Heart left ventricle (tissue), 16 donors: Measurements from ENCODE around the gene CENPN. TPM values are rescaled to one million over a fixed set of nuclear protein-coding genes. Genes with fewer than 3 reads are reported as not detected.

ENCODE experiments used
- ATAC-seq, 4 donors: fragments of 200-7000 bp; cut with Tn5 transposase; one replicate each; pipeline ENCODE4 v1.9.1; 2020 to 2022; ENCODE audit warnings: moderate library complexity in 4 of 4, mild to moderate bottlenecking in 3 of 4, moderate number of reproducible peaks in 1 of 4
- DNase-seq, 5 donors: peaks; one replicate each; pipeline ENCODE4 v3.0.0-alpha.2; 2020
- H3K27ac ChIP-seq, 12 donors: fragments of 200-600 bp; sonication (generic) in 4 of 12; one replicate each; pipeline versions ENCODE4 v1.5.0 to v1.8.0; 2016 to 2022; ENCODE audit warnings: mild to moderate bottlenecking in 2 of 12
- H3K27me3 ChIP-seq, 9 donors: fragments of 200-600 bp; sonication (generic) in 2 of 9; one replicate each; pipeline versions ENCODE4 v1.5.1 to v1.8.0; 2016 to 2022; ENCODE audit warnings: mild to moderate bottlenecking in 3 of 9
- H3K36me3 ChIP-seq, 9 donors: fragments of 200-600 bp; sonication (generic) in 2 of 9; one replicate each; pipeline versions ENCODE4 v1.5.0 to v1.8.0; 2018 to 2022; ENCODE audit warnings: mild to moderate bottlenecking in 2 of 9
- H3K4me1 ChIP-seq, 12 donors: fragments of 200-600 bp; sonication (generic) in 4 of 12; one replicate each; pipeline versions ENCODE4 v1.5.0 to v1.8.0; 2016 to 2022; ENCODE audit warnings: mild to moderate bottlenecking in 3 of 12
- H3K4me3 ChIP-seq, 12 donors: fragments of 200-600 bp; sonication (generic) in 4 of 12; one replicate each; pipeline versions ENCODE4 v1.5.0 to v1.8.0; 2017 to 2022; ENCODE audit warnings: mild to moderate bottlenecking in 9 of 12, moderate library complexity in 4 of 12
- H3K9me3 ChIP-seq, 12 donors: fragments of 200-600 bp; sonication (generic) in 4 of 12; one replicate each; pipeline versions ENCODE4 v1.5.0 to v1.8.0; 2016 to 2022; ENCODE audit warnings: mild to moderate bottlenecking in 1 of 12
- CTCF ChIP-seq, 12 donors: fragments of 200-600 bp; sonication (generic) in 4 of 12; IDR thresholded peaks; one replicate each; pipeline versions ENCODE4 v1.5.0 to v1.8.0; 2018 to 2022; ENCODE audit warnings: antibody characterized with exemption in 12 of 12, mild to moderate bottlenecking in 5 of 12
- POLR2A ChIP-seq, 2 donors: fragments of 450-650 bp; IDR thresholded peaks; one replicate each; pipeline ENCODE4 v1.6.1; 2017; ENCODE audit warnings: antibody characterized with exemption in 2 of 2, mild to moderate bottlenecking in 2 of 2, moderate library complexity in 2 of 2
- WGBS, 4 donors: extraction: QIAGEN DNeasy Blood & Tissue Kit in 2 of 4; methylation state at CpG; one replicate each; pipeline versions ENCODE4 v1.1.5 to v1.1.7; 2013 to 2018; 5-methylcytosine and 5-hydroxymethylcytosine counted together
- intact Hi-C, 10 donors: fragments of 100-400 bp; cut with DNase I; formaldehyde crosslinking; loops; one replicate each; pipeline versions ENCODE4 v1.11.1 to v1.14.2; 2022
- polyA plus RNA-seq, 2 donors: library from polyadenylated mRNA; stranded (reverse); fragments of 200-250 nt; gene quantifications; one replicate each; pipeline ENCODE4 v1.2.3, GENCODE V29; 2013
- total RNA-seq, 9 donors: library from RNA; depleted of rRNA in 2 of 9; stranded (reverse); fragments of >200 nt in 2 of 9; fragmentation: NEBNext Ultra II Directional in 3 of 9; extraction: Animal tissue kit (Norgen Biotek cat#: 25700) in 3 of 9; gene quantifications; one replicate each; pipeline versions ENCODE4 v1.1.0 to v1.2.4, GENCODE V29; 2016 to 2023
- donor health status: ischemic (EF 13 %, LVEDD 7.1; RV severe dilation, severe dysfunction).
- donor health status: healthy with polysubstance abuse.
- donor health status: DM: no; HTN: yes; CAD: no.
- donor health status: DM: no; HTN: no; CAD: no.
- donor health status: ischemic (EF 25% LVEDD 6.9; RV normal size, moderate dysfunction).
- donor health status: ischemic (EF 25% LVEDD 5.7; RV mildly dilated, moderate dysfunction).
- donor health status: healthy.
- donor health status: DM: yes; HTN: yes; CAD: no.
- donor health status: ischemic (EF 35%, LVEDD 5.7; RV mildly dilated, moderate dysfunction).
- donor health status: nonischemic (EF 11% LVEDD 7.7; RV severe dilation, severe dysfunction).
- donor health status: DM: yes; HTN: yes; CAD: no.
- donor health status: PGD.
- donor health status: ischemic (EF 29% LVEDD 5.4; RV normal size, mild dysfunction).
- donor health status: nonischemic (EF 23%, LVEDD 6.1; RV moderate dilation, normal function).

The CENPN gene
- total and polyA plus RNA-seq, 11 donors, result 1.9 to 14.8 (median 10.3) TPM

- no peaks in the 10 kb centered on the region for H3K36me3 ChIP-seq
- TF ChIP-seq POLR2A (IDR thresholded peaks at IDR 0.05), result no peak
- no peak for TF ChIP-seq CTCF (IDR thresholded peaks at IDR 0.05)
- WGBS, 4 donors, result 16 to 22% (median 17%) methylated on average over 17 to 18 of the region's 18 CpGs
- H3K4me1 ChIP-seq, result peaks cover 0 to 41% (median 21%) of the 10 kb centered on the region in 12 donors
- DNase-seq (peak in 1 of 5 donors; percentile 13), ATAC-seq (no peak)
- no peaks in the 10 kb centered on the region for H3K27me3 ChIP-seq
- no peaks in the 10 kb centered on the region for H3K9me3 ChIP-seq
- peak overlapping the region in 11 of 12 donors; percentile 95 to 100 (median 99) for H3K27ac ChIP-seq
- peak overlapping the region; percentile 65 to 100 (median 94) for H3K4me3 ChIP-seq
- intact Hi-C loops, result loop anchor here in 5 of 10 donors (2.0 to 10.0 kb wide), 5 partner anchors 71 to 729 kb away; partner anchors contain the start of gene C16orf46 (in 1 of the 5)
These were observed 1.3 kb upstream of the CENPN start for GRCh38 chr16:81005610-81006161.

DNA sequence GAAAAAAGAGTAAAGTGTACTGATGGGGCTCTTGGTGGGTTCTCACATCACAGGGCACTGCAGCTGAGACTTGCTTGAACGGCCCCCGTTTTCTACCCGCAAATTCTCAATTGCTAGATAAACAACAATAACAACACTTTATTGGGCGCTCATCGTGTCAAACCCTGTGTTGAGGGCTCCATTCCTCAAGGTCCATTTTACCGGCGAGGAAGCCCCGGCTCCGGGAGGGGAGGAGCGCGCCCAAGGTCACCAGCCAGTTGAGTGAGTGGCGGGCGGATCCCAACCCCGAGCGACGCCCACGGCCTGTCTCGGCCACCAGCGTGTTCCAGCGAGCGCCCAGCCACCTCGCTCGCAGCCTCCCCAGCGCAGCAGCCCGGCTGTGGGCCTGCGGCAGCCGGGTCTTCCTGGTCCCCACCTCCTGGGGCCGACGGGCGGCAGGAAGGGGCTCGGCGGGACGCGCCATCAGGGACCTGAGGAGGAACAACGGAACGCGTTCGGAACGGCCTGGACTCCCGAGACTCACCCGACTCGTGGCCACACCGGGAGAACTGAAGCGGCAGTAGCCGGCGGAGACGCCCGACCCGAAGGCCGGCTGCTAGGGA lies 702 bp upstream of the CENPN start:
- no peak for TF ChIP-seq CTCF (IDR thresholded peaks at IDR 0.05)
- TF ChIP-seq POLR2A (IDR thresholded peaks at IDR 0.05), result no peak
- intact Hi-C loops, result loop anchor here in 5 of 10 donors (2.0 to 10.0 kb wide), 5 partner anchors 70 to 728 kb away; partner anchors contain the start of gene C16orf46 (in 1 of the 5)
- Histone ChIP-seq H3K4me1 (peaks cover 0 to 41% (median 21%) of the 10 kb centered on the region in 12 donors), H3K4me3 (peak overlapping the region; percentile 65 to 100 (median 94)), H3K27me3 (no peaks in the 10 kb centered on the region), H3K9me3 (no peaks in the 10 kb centered on the region), H3K36me3 (no peaks in the 10 kb centered on the region), H3K27ac (peak overlapping the region; percentile 90 to 100 (median 99))
- 0 to 1% (median 0%) methylated on average over 32 to 50 of the region's 50 CpGs for WGBS, 4 donors
- ATAC-seq (peak; percentile 29 to 73 (median 56)), DNase-seq (peak; percentile 79 to 90 (median 88))

DNA sequence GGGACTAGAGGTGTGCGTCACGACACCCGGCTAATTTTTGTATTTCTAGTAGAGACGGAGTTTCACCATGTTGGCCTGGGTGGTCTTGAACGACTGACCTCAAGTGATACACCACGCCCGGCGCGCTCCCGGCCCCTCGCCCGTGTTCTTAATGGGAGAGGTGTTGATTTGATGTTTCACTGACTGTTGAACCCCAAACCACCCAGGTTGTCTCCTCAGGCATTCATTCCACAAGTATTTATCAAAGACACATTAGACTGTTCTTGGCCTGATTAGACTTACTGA lies 1.4 kb downstream of the CENPN start:
- TF ChIP-seq POLR2A (IDR thresholded peaks at IDR 0.05), result no peak
- no peak for TF ChIP-seq CTCF (IDR thresholded peaks at IDR 0.05)
- Histone ChIP-seq H3K27me3 (no peaks in the 10 kb centered on the region), H3K4me3 (peak overlapping the region in 4 of 12 donors; percentile 91 to 100 (median 97)), H3K36me3 (peaks cover 0 to 16% (median 6%) of the 10 kb centered on the region in 9 donors), H3K9me3 (no peaks in the 10 kb centered on the region), H3K27ac (peak overlapping the region in 1 of 12 donors; percentile 100), H3K4me1 (peaks cover 0 to 34% (median 17%) of the 10 kb centered on the region in 12 donors)
- DNase-seq, result no peak
- 95 to 96% (median 96%) methylated on average over 12 of the region's 12 CpGs for WGBS, 4 donors
- ATAC-seq, result no peak
- intact Hi-C loops, result loop anchor here in 4 of 10 donors (2.0 to 10.0 kb wide), 5 partner anchors 26 to 726 kb away; partner anchors contain the start of genes ATMIN (in 1 of the 4) and C16orf46 (in 1 of the 4)

GRCh38 chr16:81012974-81013373 lies 6.0 kb downstream of the CENPN start:
- TF ChIP-seq POLR2A (IDR thresholded peaks at IDR 0.05), result no peak
- no peak for TF ChIP-seq CTCF (IDR thresholded peaks at IDR 0.05)
- DNase-seq (no peak), ATAC-seq (no peak)
- intact Hi-C loops, result no loop called here
- Histone ChIP-seq H3K27ac (no peak overlapping the region), H3K9me3 (no peaks in the 10 kb centered on the region), H3K27me3 (no peaks in the 10 kb centered on the region), H3K4me1 (peaks cover 0 to 6% (median 0%) of the 10 kb centered on the region in 12 donors), H3K36me3 (peaks cover 0 to 59% (median 29%) of the 10 kb centered on the region in 9 donors), H3K4me3 (no peak overlapping the region)
- WGBS, 4 donors, result 92 to 97% (median 93%) methylated on average over 3 of the region's 3 CpGs
